C4-2B (cell line): ENCODE results near the gene NUDT1.

Experiments
- H3K27ac ChIP-seq: fragments of 450-650 bp; 2 replicates; pipeline ENCODE4 v1.5.1; 2017
- ZFX ChIP-seq: fragments of 450-650 bp; IDR thresholded peaks from 2 replicates; pipeline ENCODE4 v1.6.1; 2017
- TF ChIP-seq, protein P1 (sequence below): fragments of 450-650 bp; conservative IDR thresholded peaks from 2 replicates; pipeline ENCODE4 v1.5.1; 2017; ENCODE audit warnings: mild to moderate bottlenecking

NUDT1 gene

DNA sequence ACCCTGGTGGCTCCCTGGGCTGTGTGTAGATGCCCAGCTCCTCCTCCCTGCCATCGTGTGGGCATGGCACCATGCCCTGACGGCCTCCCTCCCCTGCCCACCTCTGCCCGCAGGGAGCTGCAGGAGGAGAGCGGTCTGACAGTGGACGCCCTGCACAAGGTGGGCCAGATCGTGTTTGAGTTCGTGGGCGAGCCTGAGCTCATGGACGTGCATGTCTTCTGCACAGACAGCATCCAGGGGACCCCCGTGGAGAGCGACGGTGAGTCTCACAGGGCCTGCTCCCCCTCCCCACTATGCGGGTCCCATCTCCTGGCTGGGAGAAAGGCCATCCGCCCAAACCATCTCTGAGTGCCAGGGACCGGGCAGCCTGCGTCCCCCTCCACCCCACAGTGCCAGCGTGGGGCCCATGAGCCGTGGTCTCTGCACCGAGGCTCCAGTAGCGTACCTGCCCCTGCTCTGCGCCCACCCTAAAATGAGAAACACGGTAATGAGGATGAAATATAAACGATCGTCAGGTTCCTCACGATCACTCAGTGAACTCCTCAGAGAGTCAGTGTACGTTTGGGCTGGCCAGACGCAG lies 7.8 kb downstream of the NUDT1 start:
- TF ChIP-seq ZFX = no peak
- TF ChIP-seq, protein P1, sequence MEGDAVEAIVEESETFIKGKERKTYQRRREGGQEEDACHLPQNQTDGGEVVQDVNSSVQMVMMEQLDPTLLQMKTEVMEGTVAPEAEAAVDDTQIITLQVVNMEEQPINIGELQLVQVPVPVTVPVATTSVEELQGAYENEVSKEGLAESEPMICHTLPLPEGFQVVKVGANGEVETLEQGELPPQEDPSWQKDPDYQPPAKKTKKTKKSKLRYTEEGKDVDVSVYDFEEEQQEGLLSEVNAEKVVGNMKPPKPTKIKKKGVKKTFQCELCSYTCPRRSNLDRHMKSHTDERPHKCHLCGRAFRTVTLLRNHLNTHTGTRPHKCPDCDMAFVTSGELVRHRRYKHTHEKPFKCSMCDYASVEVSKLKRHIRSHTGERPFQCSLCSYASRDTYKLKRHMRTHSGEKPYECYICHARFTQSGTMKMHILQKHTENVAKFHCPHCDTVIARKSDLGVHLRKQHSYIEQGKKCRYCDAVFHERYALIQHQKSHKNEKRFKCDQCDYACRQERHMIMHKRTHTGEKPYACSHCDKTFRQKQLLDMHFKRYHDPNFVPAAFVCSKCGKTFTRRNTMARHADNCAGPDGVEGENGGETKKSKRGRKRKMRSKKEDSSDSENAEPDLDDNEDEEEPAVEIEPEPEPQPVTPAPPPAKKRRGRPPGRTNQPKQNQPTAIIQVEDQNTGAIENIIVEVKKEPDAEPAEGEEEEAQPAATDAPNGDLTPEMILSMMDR = no peak
- no peak overlapping the region for H3K27ac ChIP-seq

DNA sequence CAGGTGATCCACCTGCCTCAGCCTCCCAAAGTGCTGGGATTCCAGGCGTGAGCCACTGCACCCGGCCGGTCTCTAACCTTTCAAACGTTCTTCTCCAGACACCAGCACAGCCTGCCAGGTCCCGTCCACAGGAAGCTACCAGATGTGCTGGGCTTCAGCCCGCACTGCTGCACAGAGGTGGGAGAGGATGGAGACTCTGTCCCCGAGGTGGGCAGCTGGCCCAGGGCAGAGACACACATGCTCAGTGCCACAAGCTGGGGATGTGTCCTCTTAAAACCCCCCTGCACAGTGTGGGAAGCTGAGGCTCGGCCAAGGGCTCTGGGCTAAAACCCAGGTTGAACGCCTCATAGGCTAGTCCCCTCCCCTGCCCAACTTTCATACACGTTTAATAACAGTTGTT lies 9.4 kb downstream of the NUDT1 start:
- no peak for TF ChIP-seq ZFX
- TF ChIP-seq, protein P1 = no peak

DNA sequence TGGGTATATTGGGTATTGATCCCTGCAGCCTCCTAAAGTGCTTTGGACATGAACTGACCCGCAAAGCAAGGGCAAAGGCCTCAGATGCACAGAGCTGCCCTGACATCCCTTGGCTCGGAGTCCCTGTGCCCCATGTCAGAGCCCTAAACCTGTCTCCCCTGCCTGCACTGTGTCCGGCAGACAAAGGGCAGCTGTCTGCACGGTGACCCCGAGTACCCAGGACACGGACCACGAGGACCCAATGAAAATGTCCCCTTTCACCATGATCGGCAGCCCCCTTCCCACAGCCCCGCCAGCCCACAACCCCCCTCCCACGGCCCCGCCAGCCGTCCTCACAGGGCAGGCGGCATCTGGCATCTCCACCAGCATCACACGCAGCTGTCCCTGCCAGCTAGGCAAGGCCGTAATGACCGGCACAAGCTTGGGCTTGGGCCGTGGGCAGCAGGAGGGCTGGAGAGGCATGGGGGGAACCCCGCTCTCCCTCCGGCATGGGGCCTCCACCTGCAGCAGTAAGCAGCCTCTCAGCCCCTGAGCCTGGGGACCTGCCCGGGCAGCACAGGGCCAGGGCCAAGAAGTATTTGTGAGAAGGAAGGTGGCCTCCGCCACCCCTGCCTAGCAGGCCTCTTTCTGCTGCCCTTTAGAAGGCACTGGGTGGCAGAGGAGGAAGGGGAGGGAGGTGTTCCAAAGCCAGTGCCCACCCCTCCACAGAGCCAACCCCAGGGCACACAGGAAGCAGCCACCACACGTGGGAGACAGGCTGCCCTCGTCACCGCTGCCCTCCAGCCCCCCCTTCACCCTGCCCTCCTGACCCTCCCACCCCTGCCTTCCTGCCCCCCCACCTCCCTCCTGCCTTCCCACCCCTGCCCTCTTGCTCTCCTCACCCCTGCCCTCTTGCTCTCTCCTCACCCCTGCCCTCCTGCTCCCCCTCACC lies 10.1 kb downstream of the NUDT1 start:
- TF ChIP-seq, protein P1 = no peak
- TF ChIP-seq ZFX = no peak
- H3K27ac ChIP-seq = no peak overlapping the region

More for the DNA sequence above, 9.4 kb downstream of the NUDT1 start:
- H3K27ac ChIP-seq = no peak overlapping the region

DNA sequence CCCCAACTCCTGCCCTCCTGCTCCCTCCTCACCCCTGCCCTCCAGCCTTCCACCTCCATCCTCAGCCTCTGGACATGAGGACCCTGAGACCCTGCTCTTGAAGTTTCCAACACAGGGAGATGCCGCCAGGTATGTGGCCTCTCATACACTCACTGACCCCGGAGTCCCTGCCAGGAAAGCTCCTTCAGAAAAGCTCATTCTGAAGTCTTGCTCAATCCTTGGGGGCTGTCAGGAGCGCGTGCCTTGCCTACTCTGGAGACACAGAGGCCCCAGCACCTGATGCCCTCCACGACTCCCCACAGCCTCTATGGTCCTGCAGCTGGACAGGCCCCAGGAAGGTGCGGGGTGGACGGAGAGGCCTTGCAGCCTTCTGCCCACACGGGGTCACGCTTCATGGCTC lies 11.0 kb downstream of the NUDT1 start:
- H3K27ac ChIP-seq = no peak overlapping the region
- TF ChIP-seq, protein P1 = no peak
- TF ChIP-seq ZFX = no peak

DNA sequence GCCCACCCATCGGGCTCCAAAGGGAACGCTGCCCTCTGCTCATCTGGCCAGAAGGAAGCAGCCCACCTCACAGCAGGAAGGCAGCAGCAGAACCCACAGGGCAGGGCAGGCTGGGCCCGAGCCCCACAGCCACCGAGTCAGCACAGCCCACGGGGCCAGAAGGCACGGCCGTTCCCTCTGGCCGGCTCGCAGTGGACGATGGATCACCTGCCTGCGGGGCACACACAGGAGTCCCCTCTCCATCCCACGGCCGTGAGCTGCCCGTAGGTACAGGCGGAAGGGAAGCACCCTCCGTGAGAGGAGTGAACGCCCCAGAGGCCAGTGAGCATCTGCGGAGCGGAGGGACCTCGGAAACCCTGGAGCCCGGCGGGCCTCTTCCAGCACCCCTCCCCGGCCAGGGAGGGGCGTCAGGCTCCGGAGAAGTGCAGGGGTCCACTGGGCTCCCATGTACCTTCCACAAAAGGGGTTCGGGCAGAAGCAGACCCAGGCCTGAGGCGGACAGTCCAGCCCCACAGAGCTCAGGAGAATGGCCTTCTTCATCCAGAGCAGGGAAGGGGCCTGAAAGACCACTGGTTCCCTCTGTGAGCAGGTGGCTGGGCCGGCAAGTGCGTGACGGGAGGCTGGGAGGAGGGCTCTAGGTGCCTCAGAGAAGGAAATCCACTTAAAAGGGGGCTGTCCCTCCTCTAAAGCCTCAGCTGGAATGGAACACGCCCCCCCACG lies 11.7 kb downstream of the NUDT1 start:
- TF ChIP-seq, protein P1 = no peak
- no peak for TF ChIP-seq ZFX
- H3K27ac ChIP-seq = no peak overlapping the region

DNA sequence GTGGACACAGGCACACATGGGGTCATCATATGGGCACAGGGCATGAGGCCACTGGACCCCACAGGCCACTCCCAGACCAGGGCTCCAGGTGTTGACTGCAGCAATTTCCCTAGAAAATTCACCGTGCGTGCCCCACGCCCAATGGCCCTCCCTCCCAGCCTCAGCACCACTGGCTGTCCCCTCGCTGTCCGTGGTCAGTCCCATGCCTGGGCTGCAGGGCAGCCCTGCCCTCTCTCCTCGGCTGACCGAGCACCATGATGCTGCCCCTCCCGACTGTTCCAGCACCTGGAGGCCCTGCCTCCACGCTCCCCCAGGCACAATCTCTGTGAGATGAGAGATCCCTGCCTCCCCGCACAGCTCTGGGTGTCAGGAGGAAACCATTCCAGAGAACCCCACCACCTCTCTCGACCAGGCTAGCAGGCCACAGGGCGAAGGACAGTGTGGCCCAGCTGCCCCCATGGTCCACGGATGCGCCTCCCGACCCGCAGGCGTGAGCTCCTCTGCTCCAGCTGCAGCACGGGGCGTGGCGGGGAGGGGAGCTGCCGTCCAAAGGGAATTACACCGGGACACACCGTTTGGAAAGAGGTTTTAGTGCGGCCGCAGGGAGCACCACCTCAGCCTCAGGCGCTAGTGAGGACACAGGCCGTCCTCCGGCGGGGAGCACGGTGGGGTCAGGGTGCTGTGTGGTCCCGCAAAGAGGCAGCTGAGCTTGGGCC lies 12.6 kb downstream of the NUDT1 start:
- H3K27ac ChIP-seq = no peak overlapping the region
- TF ChIP-seq, protein P1 = no peak
- no peak for TF ChIP-seq ZFX
